IPS DF 19.7 (cell line): ENCODE results near the gene C3.
"Not testable (repeated sequence)": the region's sequence is repeated elsewhere in the genome, so short reads cannot be mapped to it uniquely, and the experiment has no call there.

Source experiments
- DNase-seq: peaks from one replicate; pipeline ENCODE4 v3.0.0-alpha.2; 2013; ENCODE audit warnings: low read depth, low spot score

The C3 gene

GRCh38 chr19:6693056-6693471 lies 27.4 kb downstream of the C3 start:
- DNase-seq = no peak

GRCh38 chr19:6692027-6692426 lies 28.4 kb downstream of the C3 start:
- DNase-seq = no peak

- DNase-seq = no peak
Measured at GRCh38 chr19:6691342-6691741, 29.1 kb downstream of the C3 start.

- DNase-seq = no peak
Measured at GRCh38 chr19:6690160-6690885, 30.1 kb downstream of the C3 start.

- DNase-seq = no peak
Measured at GRCh38 chr19:6687114-6687513, 33.3 kb downstream of the C3 start.

- no peak for DNase-seq
Measured at GRCh38 chr19:6686628-6686975, 33.8 kb downstream of the C3 start.

GRCh38 chr19:6685962-6686627 lies 34.4 kb downstream of the C3 start:
- no peak for DNase-seq

- DNase-seq = no peak
Measured at GRCh38 chr19:6685482-6685881, 35.0 kb downstream of the C3 start.

GRCh38 chr19:6683971-6684370 lies 36.5 kb downstream of the C3 start:
- DNase-seq = no peak

GRCh38 chr19:6682607-6683128 lies 37.8 kb downstream of the C3 start:
- DNase-seq = no peak

GRCh38 chr19:6680141-6680540 lies 40.3 kb downstream of the C3 start:
- no peak for DNase-seq

- no peak for DNase-seq
Measured at GRCh38 chr19:6679139-6679538, 41.3 kb downstream of the C3 start.

GRCh38 chr19:6678690-6679109 lies 41.8 kb downstream of the C3 start:
- DNase-seq = no peak

GRCh38 chr19:6677883-6678689 lies 42.4 kb downstream of the C3 start:
- no peak for DNase-seq

GRCh38 chr19:6677495-6677882 lies 43.0 kb downstream of the C3 start:
- no peak for DNase-seq

GRCh38 chr19:6676288-6676687 lies 44.2 kb downstream of the C3 start:
- no peak for DNase-seq

GRCh38 chr19:6674868-6675305 lies 45.6 kb downstream of the C3 start:
- DNase-seq = peak; percentile 54

GRCh38 chr19:6674408-6674807 lies 46.0 kb downstream of the C3 start:
- not testable (repeated sequence) for DNase-seq

- no peak for DNase-seq
Measured at GRCh38 chr19:6672693-6673290, 47.7 kb downstream of the C3 start.

- no peak for DNase-seq
Measured at GRCh38 chr19:6671960-6672359, 48.5 kb downstream of the C3 start.

- DNase-seq = no peak
Measured at GRCh38 chr19:6668691-6669090, 51.8 kb downstream of the C3 start.

GRCh38 chr19:6667114-6667627 lies 53.3 kb downstream of the C3 start:
- no peak for DNase-seq
